T-helper 2 cell treated with Interferon-gamma antibody and Interleukin-4, amounts not matched to agents 5 μg/mL and 100 μg/mL, for 36 hours (primary cell): ENCODE results near the gene POR.
A peak's percentile ranks its signal among the peaks of the same experiment; 100 is the strongest.
"Not testable (repeated sequence)": the region's sequence is repeated elsewhere in the genome, so short reads cannot be mapped to it uniquely, and the experiment has no call there.

ENCODE experiments used
- DNase-seq: peaks from one replicate; pipeline ENCODE4 v3.0.0; 2021; ENCODE audit warnings: low spot score
- H3K27ac Mint-ChIP-seq: one replicate; pipeline ENCODE4 v1.8.0; 2021; ENCODE audit warnings: mild to moderate bottlenecking, mixed read lengths
- H3K27me3 Mint-ChIP-seq: one replicate; pipeline ENCODE4 v1.8.0; 2021; ENCODE audit warnings: low read depth, mixed read lengths
- H3K36me3 Mint-ChIP-seq: one replicate; pipeline ENCODE4 v1.8.0; 2021; ENCODE audit warnings: low read depth, mixed read lengths
- H3K4me1 Mint-ChIP-seq: one replicate; pipeline ENCODE4 v1.8.0; 2021; ENCODE audit warnings: low read depth, mixed read lengths
- H3K4me3 Mint-ChIP-seq: one replicate; pipeline ENCODE4 v1.8.0; 2022; ENCODE audit warnings: mild to moderate bottlenecking, moderate library complexity, mixed read lengths
- H3K9me3 Mint-ChIP-seq: one replicate; pipeline ENCODE4 v1.8.0; 2021; ENCODE audit warnings: mixed read lengths

POR gene

GRCh38 chr7:75891815-75892411 lies 23.0 kb upstream of the POR start:
- Mint-ChIP-seq H3K4me1 (peaks cover 6% of the 10 kb centered on the region), H3K4me3 (no peak overlapping the region), H3K36me3 (peaks cover 13% of the 10 kb centered on the region), H3K27me3 (no peaks in the 10 kb centered on the region), H3K27ac (no peak overlapping the region), H3K9me3 (no peaks in the 10 kb centered on the region)
- no peak for DNase-seq

- DNase-seq = no peak
- Mint-ChIP-seq H3K36me3 (peaks cover 11% of the 10 kb centered on the region), H3K27me3 (no peaks in the 10 kb centered on the region), H3K9me3 (no peaks in the 10 kb centered on the region), H3K4me3 (no peak overlapping the region), H3K4me1 (peaks cover 6% of the 10 kb centered on the region), H3K27ac (no peak overlapping the region)
Measured at GRCh38 chr7:75892634-75893272, 22.2 kb upstream of the POR start.

- Mint-ChIP-seq H3K27me3 (no peaks in the 10 kb centered on the region), H3K27ac (no peak overlapping the region), H3K4me1 (no peaks in the 10 kb centered on the region), H3K9me3 (no peaks in the 10 kb centered on the region), H3K36me3 (no peaks in the 10 kb centered on the region), H3K4me3 (no peak overlapping the region)
- DNase-seq = no peak
Measured at GRCh38 chr7:75896803-75897327, 18.1 kb upstream of the POR start.

GRCh38 chr7:75900617-75901315 lies 14.2 kb upstream of the POR start:
- Mint-ChIP-seq H3K4me1 (no peaks in the 10 kb centered on the region), H3K27me3 (no peaks in the 10 kb centered on the region), H3K9me3 (no peaks in the 10 kb centered on the region), H3K36me3 (no peaks in the 10 kb centered on the region), H3K27ac (no peak overlapping the region), H3K4me3 (no peak overlapping the region)
- no peak for DNase-seq

GRCh38 chr7:75905785-75906604 lies 9.0 kb upstream of the POR start:
- no peaks in the 10 kb centered on the region for H3K27me3 Mint-ChIP-seq
- DNase-seq = no peak
- H3K4me3 Mint-ChIP-seq = no peak overlapping the region
- no peaks in the 10 kb centered on the region for H3K36me3 Mint-ChIP-seq
- H3K9me3 Mint-ChIP-seq = no peaks in the 10 kb centered on the region
- H3K27ac Mint-ChIP-seq = no peak overlapping the region
- H3K4me1 Mint-ChIP-seq = no peaks in the 10 kb centered on the region

GRCh38 chr7:75906991-75907667 lies 7.8 kb upstream of the POR start:
- H3K9me3 Mint-ChIP-seq = no peaks in the 10 kb centered on the region
- H3K4me1 Mint-ChIP-seq = no peaks in the 10 kb centered on the region
- H3K27ac Mint-ChIP-seq = no peak overlapping the region
- no peaks in the 10 kb centered on the region for H3K36me3 Mint-ChIP-seq
- no peaks in the 10 kb centered on the region for H3K27me3 Mint-ChIP-seq
- no peak for DNase-seq
- no peak overlapping the region for H3K4me3 Mint-ChIP-seq

- H3K9me3 Mint-ChIP-seq, DNase-seq, H3K36me3 Mint-ChIP-seq, H3K27me3 Mint-ChIP-seq, H3K27ac Mint-ChIP-seq, H3K4me3 Mint-ChIP-seq, H3K4me1 Mint-ChIP-seq: not testable (repeated sequence)
Measured at GRCh38 chr7:75907668-75908039, 7.3 kb upstream of the POR start.

- no peak overlapping the region for H3K4me3 Mint-ChIP-seq
- no peaks in the 10 kb centered on the region for H3K27me3 Mint-ChIP-seq
- H3K4me1 Mint-ChIP-seq = peaks cover 6% of the 10 kb centered on the region
- no peak overlapping the region for H3K27ac Mint-ChIP-seq
- DNase-seq = no peak
- no peaks in the 10 kb centered on the region for H3K9me3 Mint-ChIP-seq
- H3K36me3 Mint-ChIP-seq = no peaks in the 10 kb centered on the region
Measured at GRCh38 chr7:75909521-75910132, 5.3 kb upstream of the POR start.

GRCh38 chr7:75911186-75911585 lies 3.8 kb upstream of the POR start:
- peaks cover 10% of the 10 kb centered on the region for H3K4me1 Mint-ChIP-seq
- not testable (repeated sequence) for DNase-seq, H3K4me3 Mint-ChIP-seq, H3K27me3 Mint-ChIP-seq, H3K9me3 Mint-ChIP-seq, H3K27ac Mint-ChIP-seq, H3K36me3 Mint-ChIP-seq

GRCh38 chr7:75913437-75913836 lies 1.5 kb upstream of the POR start:
- Mint-ChIP-seq H3K27me3 (no peaks in the 10 kb centered on the region), H3K27ac (no peak overlapping the region), H3K4me1 (peaks cover 10% of the 10 kb centered on the region), H3K4me3 (no peak overlapping the region), H3K9me3 (no peaks in the 10 kb centered on the region), H3K36me3 (no peaks in the 10 kb centered on the region)
- DNase-seq = no peak

GRCh38 chr7:75914169-75914654 lies 743 bp upstream of the POR start:
- Mint-ChIP-seq H3K27ac (peak overlapping the region; percentile 93), H3K36me3 (no peaks in the 10 kb centered on the region), H3K9me3 (no peaks in the 10 kb centered on the region), H3K4me3 (peak overlapping the region; percentile 91), H3K4me1 (peaks cover 13% of the 10 kb centered on the region), H3K27me3 (no peaks in the 10 kb centered on the region)
- DNase-seq = no peak

GRCh38 chr7:75915416-75916156 lies 631 bp downstream of the POR start:
- Mint-ChIP-seq H3K36me3 (no peaks in the 10 kb centered on the region), H3K9me3 (no peaks in the 10 kb centered on the region), H3K27ac (peak overlapping the region; percentile 78), H3K4me3 (peak overlapping the region; percentile 89), H3K27me3 (no peaks in the 10 kb centered on the region), H3K4me1 (peaks cover 16% of the 10 kb centered on the region)
- peak; percentile 9 for DNase-seq
